ENCODE measurements around the gene ZNRF3.

DNA sequence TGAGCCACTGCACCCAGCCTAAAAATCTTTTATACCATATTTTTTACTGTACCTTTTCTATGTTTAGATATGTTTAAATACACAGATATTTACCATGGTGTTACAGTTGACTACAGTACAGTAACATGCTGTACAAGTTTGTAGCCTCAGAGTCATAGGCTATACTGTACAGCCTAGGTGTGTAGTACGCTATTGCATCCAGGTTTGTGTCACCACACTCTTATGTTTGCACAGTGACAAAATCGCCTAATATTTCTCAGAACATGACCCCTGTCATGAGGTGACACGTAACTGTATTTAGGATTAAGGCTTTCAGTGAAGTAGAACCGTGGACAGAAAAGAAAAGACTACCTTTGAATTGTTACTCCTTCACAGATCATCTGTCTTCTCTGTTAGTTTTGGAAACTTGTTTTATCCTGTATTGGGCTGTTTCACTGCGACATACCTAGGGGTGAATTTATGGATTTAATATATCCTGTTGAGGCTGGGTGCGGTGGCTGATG, 83.8 kb downstream of the ZNRF3 start:
- TF ChIP-seq, protein P1, sequence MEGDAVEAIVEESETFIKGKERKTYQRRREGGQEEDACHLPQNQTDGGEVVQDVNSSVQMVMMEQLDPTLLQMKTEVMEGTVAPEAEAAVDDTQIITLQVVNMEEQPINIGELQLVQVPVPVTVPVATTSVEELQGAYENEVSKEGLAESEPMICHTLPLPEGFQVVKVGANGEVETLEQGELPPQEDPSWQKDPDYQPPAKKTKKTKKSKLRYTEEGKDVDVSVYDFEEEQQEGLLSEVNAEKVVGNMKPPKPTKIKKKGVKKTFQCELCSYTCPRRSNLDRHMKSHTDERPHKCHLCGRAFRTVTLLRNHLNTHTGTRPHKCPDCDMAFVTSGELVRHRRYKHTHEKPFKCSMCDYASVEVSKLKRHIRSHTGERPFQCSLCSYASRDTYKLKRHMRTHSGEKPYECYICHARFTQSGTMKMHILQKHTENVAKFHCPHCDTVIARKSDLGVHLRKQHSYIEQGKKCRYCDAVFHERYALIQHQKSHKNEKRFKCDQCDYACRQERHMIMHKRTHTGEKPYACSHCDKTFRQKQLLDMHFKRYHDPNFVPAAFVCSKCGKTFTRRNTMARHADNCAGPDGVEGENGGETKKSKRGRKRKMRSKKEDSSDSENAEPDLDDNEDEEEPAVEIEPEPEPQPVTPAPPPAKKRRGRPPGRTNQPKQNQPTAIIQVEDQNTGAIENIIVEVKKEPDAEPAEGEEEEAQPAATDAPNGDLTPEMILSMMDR (IDR thresholded peaks at IDR 0.05) = no peak
- TF ChIP-seq ZFX (IDR thresholded peaks at IDR 0.05; ENCODE audit: borderline replicate concordance) = no peak
